ENCODE results near the gene HES6.

The HES6 gene

DNA sequence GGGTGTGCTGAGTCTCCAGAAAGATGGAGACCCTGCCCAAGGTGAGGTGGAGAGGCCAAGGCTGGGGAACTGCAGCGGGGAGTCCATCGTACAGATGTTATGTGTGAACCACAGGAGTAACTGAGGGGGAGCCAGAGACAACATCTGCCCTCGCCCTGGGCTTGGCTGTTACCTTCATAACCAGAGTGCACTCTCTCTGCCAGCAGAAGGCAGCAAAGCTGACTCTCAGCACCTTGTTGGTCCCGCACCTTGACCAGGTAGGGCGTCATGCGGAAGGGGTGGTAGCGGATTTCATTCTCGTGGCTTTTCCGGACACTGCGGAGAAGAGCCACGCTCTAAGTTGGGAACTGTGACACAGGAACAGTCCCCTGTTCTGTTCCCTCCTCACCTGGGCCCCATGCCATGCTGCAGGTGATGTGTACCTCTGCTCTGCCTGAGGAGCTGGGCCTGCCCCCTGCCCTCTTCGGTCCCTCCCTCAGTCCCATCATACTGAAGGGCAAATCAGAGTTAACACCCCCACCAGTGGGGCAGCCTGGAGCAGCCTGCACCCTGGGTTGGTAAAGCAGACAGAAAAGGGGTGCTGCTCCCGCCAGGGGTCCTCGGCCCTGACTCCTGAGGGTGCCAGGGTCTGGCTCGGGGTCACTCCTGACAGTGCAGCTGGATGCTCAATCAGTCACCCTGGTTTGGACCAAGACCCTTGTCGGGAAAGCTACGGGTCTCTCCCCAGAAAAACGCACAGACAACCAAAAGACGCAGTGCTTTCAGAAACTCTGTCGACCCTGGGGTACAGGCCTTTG is 28.2 kb upstream of the HES6 start:
- no peaks in the 10 kb centered on the region for H3K9me3 ChIP-seq (ENCODE audit: low read length)
- H3K9me2 ChIP-seq (ENCODE audit: low read depth, low read length) = no peaks in the 10 kb centered on the region
- no peak overlapping the region for H3K4me3 ChIP-seq (ENCODE audit: low read depth, low read length, poor library complexity, severe bottlenecking)
- H2AFZ ChIP-seq (ENCODE audit: low read length) = no peak overlapping the region
- H3K79me2 ChIP-seq (ENCODE audit: insufficient read depth, low read length) = no peaks in the 10 kb centered on the region
- H4K20me1 ChIP-seq (ENCODE audit: insufficient read depth, low read length) = no peaks in the 10 kb centered on the region
- 0 out of 2 replicates have a peak, but pooled peaks cover 22% of the 10 kb centered on the region for H3K36me3 ChIP-seq (ENCODE audit: insufficient read depth, low read length)
- no peak overlapping the region for H3K9ac ChIP-seq (ENCODE audit: low read length)
- H3K27ac ChIP-seq (ENCODE audit: low read depth, low read length, poor library complexity, severe bottlenecking) = no peak overlapping the region
- no peak overlapping the region for H3K4me2 ChIP-seq (ENCODE audit: low read length)
- H3K27me3 ChIP-seq (ENCODE audit: insufficient read depth, low read length) = no peaks in the 10 kb centered on the region
- H3K4me1 ChIP-seq (ENCODE audit: insufficient read depth, low read length, severe bottlenecking) = no peaks in the 10 kb centered on the region
- H3F3A ChIP-seq (ENCODE audit: insufficient read depth, low read length) = no peaks in the 10 kb centered on the region
- no peak for TF ChIP-seq EZH2 (IDR thresholded peaks at IDR 0.05; ENCODE audit: borderline replicate concordance, low read length)

DNA sequence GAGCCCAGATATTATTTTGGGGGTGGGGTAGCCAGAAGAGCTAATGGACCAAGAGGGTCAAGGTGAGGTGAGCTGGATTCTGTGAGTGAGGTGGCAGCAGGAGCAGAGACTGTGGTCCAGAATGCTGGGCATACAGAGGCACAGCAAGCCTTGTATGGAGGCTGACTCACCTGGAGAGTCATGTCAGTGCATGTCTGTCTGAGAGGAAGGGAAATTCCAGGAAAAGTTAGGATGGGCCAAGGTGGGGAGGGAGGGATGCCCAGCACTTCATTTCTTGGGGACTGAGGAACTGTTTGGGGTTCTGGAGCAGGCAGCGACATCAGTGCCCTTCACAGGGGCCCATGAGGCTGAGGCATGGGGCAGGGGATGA is 27.5 kb upstream of the HES6 start:
- Histone ChIP-seq H2AFZ (ENCODE audit: low read length) (no peak overlapping the region), H3K36me3 (ENCODE audit: insufficient read depth, low read length) (0 out of 2 replicates have a peak, but pooled peaks cover 15% of the 10 kb centered on the region), H3K4me1 (ENCODE audit: insufficient read depth, low read length, severe bottlenecking) (no peaks in the 10 kb centered on the region), H3K9me3 (ENCODE audit: low read length) (no peaks in the 10 kb centered on the region), H3K4me3 (ENCODE audit: low read depth, low read length, poor library complexity, severe bottlenecking) (no peak overlapping the region), H3K9ac (ENCODE audit: low read length) (no peak overlapping the region), H3K79me2 (ENCODE audit: insufficient read depth, low read length) (no peaks in the 10 kb centered on the region), H3K27me3 (ENCODE audit: insufficient read depth, low read length) (no peaks in the 10 kb centered on the region), H4K20me1 (ENCODE audit: insufficient read depth, low read length) (no peaks in the 10 kb centered on the region), H3F3A (ENCODE audit: insufficient read depth, low read length) (no peaks in the 10 kb centered on the region), H3K4me2 (ENCODE audit: low read length) (no peak overlapping the region), H3K27ac (ENCODE audit: low read depth, low read length, poor library complexity, severe bottlenecking) (no peak overlapping the region), H3K9me2 (ENCODE audit: low read depth, low read length) (no peaks in the 10 kb centered on the region)
- no peak for TF ChIP-seq EZH2 (IDR thresholded peaks at IDR 0.05; ENCODE audit: borderline replicate concordance, low read length)
- TF ChIP-seq, protein P1, sequence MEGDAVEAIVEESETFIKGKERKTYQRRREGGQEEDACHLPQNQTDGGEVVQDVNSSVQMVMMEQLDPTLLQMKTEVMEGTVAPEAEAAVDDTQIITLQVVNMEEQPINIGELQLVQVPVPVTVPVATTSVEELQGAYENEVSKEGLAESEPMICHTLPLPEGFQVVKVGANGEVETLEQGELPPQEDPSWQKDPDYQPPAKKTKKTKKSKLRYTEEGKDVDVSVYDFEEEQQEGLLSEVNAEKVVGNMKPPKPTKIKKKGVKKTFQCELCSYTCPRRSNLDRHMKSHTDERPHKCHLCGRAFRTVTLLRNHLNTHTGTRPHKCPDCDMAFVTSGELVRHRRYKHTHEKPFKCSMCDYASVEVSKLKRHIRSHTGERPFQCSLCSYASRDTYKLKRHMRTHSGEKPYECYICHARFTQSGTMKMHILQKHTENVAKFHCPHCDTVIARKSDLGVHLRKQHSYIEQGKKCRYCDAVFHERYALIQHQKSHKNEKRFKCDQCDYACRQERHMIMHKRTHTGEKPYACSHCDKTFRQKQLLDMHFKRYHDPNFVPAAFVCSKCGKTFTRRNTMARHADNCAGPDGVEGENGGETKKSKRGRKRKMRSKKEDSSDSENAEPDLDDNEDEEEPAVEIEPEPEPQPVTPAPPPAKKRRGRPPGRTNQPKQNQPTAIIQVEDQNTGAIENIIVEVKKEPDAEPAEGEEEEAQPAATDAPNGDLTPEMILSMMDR (IDR thresholded peaks at IDR 0.05; ENCODE audit: low read length) = no peak

DNA sequence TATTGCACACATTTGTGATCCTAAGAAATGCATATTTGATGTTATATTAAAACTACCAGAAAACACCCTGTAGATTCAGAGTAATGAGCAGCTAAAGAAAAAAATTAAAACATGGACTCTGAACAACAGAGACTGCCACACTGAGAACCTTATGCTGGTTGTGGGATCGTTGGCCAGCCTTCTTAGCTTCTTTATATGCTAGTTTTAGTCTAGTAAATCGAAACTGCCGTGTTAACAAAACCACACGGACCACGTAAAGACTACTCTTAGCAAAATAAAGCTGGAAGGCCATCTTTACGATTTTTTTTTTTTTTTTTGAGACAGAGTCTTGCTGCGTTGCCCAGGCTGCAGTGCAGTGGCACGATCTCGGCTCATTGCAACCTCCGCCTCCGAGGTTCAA is 25.8 kb upstream of the HES6 start:
- no peaks in the 10 kb centered on the region for H4K20me1 ChIP-seq (ENCODE audit: insufficient read depth, low read length)
- no peaks in the 10 kb centered on the region for H3K4me1 ChIP-seq (ENCODE audit: insufficient read depth, low read length, severe bottlenecking)
- H3K4me3 ChIP-seq (ENCODE audit: low read depth, low read length, poor library complexity, severe bottlenecking) = no peak overlapping the region
- TF ChIP-seq, protein P1 (IDR thresholded peaks at IDR 0.05; ENCODE audit: low read length) = no peak
- TF ChIP-seq EZH2 (IDR thresholded peaks at IDR 0.05; ENCODE audit: borderline replicate concordance, low read length) = no peak
- no peak overlapping the region for H3K27ac ChIP-seq (ENCODE audit: low read depth, low read length, poor library complexity, severe bottlenecking)
- no peaks in the 10 kb centered on the region for H3K27me3 ChIP-seq (ENCODE audit: insufficient read depth, low read length)
- 0 out of 2 replicates have a peak, but pooled peaks cover 12% of the 10 kb centered on the region for H3K36me3 ChIP-seq (ENCODE audit: insufficient read depth, low read length)
- no peak overlapping the region for H3K4me2 ChIP-seq (ENCODE audit: low read length)
- H3F3A ChIP-seq (ENCODE audit: insufficient read depth, low read length) = no peaks in the 10 kb centered on the region
- H3K9me3 ChIP-seq (ENCODE audit: low read length) = no peaks in the 10 kb centered on the region
- no peak overlapping the region for H2AFZ ChIP-seq (ENCODE audit: low read length)
- no peak overlapping the region for H3K9ac ChIP-seq (ENCODE audit: low read length)
- H3K79me2 ChIP-seq (ENCODE audit: insufficient read depth, low read length) = no peaks in the 10 kb centered on the region
- no peaks in the 10 kb centered on the region for H3K9me2 ChIP-seq (ENCODE audit: low read depth, low read length)

DNA sequence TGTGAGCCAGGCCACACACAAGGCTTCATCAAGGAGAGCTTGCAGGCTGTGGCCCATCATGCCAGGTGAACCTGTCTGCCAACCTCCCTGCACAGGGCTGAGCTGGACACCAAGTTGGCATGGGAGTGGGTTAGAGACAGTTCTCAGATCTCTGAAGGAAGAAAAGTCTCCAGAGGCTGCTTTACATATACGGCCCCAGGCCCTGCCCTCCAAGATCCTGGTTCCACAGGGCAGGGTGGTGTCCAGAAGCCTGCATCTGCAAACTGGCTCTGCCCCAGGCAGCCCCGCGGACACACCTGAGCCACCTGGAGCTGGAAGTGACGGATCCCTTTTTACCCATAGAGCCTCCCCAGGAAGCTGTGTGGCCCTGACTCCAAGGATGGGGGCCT is 24.2 kb upstream of the HES6 start:
- no peak overlapping the region for H3K27ac ChIP-seq (ENCODE audit: low read depth, low read length, poor library complexity, severe bottlenecking)
- H4K20me1 ChIP-seq (ENCODE audit: insufficient read depth, low read length) = no peaks in the 10 kb centered on the region
- 0 out of 2 replicates have a peak, but pooled peaks cover 8% of the 10 kb centered on the region for H3K36me3 ChIP-seq (ENCODE audit: insufficient read depth, low read length)
- no peaks in the 10 kb centered on the region for H3K27me3 ChIP-seq (ENCODE audit: insufficient read depth, low read length)
- H2AFZ ChIP-seq (ENCODE audit: low read length) = no peak overlapping the region
- no peaks in the 10 kb centered on the region for H3K9me2 ChIP-seq (ENCODE audit: low read depth, low read length)
- H3K4me3 ChIP-seq (ENCODE audit: low read depth, low read length, poor library complexity, severe bottlenecking) = no peak overlapping the region
- H3F3A ChIP-seq (ENCODE audit: insufficient read depth, low read length) = no peaks in the 10 kb centered on the region
- no peak overlapping the region for H3K9ac ChIP-seq (ENCODE audit: low read length)
- H3K4me1 ChIP-seq (ENCODE audit: insufficient read depth, low read length, severe bottlenecking) = no peaks in the 10 kb centered on the region
- H3K4me2 ChIP-seq (ENCODE audit: low read length) = no peak overlapping the region
- H3K9me3 ChIP-seq (ENCODE audit: low read length) = no peaks in the 10 kb centered on the region
- H3K79me2 ChIP-seq (ENCODE audit: insufficient read depth, low read length) = no peaks in the 10 kb centered on the region
- TF ChIP-seq EZH2 (IDR thresholded peaks at IDR 0.05; ENCODE audit: borderline replicate concordance, low read length) = no peak
- TF ChIP-seq, protein P1 (IDR thresholded peaks at IDR 0.05; ENCODE audit: low read length) = no peak

Measured in OCI-LY1 (cell line).